GM18520 (cell line): ENCODE data around the gene YIF1B.

ENCODE experiments used
- ATAC-seq: cut with Tn5 transposase; IDR thresholded peaks from one replicate; pipeline ENCODE4 v1.9.1; 2021; ENCODE audit not compliant: unreplicated experiment

YIF1B gene

GRCh38 chr19:38306236-38306635 lies 9.5 kb downstream of the YIF1B start:
- no peak for ATAC-seq

DNA sequence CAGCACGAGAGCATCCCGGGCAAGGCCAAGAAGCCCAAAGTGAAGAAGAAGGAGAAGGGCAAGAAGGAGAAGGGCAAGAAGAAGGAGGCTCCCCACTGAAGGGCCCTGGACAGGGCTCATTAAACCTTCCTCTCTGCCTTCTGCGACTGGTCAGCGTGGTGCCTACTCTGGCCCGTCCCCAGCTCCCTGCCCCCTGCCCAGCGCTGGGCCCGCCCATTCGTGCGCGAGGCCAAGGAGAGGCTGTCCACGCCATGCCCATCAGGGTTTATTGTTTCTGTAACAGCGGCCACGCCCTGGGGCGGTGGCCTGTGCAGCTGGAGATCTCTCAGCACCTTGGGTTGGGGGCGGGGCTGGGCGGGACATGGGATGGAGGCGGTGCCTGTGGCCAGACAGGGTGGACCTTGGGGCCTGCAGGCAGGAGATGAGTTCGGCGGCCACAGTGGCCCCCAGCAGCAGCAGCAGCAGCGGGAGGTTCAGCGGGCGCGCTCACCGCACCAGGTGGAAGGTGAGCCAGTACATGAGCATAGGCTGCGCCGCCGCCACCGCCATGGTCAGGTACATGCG lies 10.8 kb downstream of the YIF1B start:
- no peak for ATAC-seq

GRCh38 chr19:38304352-38304865 lies 11.3 kb downstream of the YIF1B start:
- ATAC-seq, result no peak

GRCh38 chr19:38303517-38304351 lies 12.0 kb downstream of the YIF1B start, which contains the start of gene C19orf33:
Gene C19orf33, plus strand, starts transcription at chr19:38304251. Its CDS starts 11 bp downstream, at chr19:38304262.
- ATAC-seq, result no peak

DNA sequence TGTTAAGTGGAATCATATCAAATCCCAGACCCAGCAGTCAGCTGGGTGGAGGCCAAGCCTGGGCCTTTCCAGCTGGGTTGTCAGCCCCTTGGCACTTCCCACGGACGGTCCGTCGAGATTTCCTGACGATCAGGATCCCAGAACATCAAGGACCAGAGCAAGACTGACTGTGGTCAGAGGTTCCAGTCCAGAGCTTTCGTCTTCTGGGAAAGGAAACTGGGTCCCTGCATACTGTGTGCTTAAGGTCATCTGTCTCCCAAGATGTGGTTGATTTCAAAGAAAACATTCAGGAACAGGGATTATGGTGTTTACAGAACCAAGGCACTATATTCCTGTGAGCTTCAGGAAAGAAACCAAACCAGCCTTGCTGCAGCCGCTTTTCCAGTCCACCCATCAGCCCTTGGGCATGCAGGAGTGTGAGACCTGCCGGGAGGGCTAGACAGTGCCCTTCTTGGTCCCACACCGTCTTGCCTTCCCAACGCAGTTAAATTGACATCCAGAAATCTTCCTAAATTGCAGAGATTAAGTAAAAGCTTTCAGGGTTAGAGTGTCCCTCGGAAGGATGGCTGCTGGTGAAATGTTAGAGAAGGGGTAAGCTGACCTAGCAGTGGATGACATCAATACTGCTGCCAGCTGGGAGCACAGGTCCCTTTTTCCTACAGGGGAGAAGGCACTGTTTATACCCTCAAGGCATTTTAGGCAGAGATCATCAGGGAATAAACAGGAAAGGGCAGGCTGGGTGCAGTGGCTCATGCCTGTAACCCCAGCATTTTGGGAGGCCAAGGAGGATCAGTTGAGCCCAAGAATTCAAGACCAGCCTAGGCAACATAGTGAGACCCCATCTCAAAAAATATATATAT lies 16.7 kb downstream of the YIF1B start:
- no peak for ATAC-seq

- no peak for ATAC-seq
Observed at GRCh38 chr19:38294090-38294489, 21.7 kb downstream of the YIF1B start.

DNA sequence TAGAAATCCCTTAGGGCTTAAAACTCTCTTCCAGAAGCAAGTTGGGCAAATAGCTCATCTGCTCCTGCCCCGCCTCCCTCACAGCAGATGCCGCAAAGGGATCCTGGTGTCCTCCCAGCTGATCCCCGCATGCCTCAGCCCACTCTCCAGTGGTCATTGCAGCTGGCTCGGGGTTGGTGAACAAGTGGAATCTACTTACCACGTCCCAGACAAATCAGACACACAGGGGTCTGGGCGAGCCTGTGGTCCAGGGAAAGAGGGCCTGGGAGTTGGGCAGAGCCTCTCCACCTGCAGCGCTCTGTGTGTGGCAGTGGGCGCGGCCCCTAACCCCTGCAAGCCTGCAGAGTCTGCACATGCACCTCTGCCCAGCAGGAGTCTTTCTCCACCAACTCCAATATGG lies 22.5 kb downstream of the YIF1B start:
- ATAC-seq, result no peak

DNA sequence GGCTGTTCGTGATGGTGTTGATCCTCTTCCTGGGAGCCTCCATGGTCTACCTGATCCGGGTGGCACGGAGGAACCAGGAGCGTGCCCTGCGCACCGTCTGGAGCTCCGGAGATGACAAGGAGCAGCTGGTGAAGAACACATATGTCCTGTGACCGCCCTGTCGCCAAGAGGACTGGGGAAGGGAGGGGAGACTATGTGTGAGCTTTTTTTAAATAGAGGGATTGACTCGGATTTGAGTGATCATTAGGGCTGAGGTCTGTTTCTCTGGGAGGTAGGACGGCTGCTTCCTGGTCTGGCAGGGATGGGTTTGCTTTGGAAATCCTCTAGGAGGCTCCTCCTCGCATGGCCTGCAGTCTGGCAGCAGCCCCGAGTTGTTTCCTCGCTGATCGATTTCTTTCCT lies 23.9 kb downstream of the YIF1B start:
- ATAC-seq, result no peak

GRCh38 chr19:38290631-38291147 lies 25.1 kb downstream of the YIF1B start:
- ATAC-seq, result no peak

- no peak for ATAC-seq
Observed at GRCh38 chr19:38289955-38290354, 25.8 kb downstream of the YIF1B start.

DNA sequence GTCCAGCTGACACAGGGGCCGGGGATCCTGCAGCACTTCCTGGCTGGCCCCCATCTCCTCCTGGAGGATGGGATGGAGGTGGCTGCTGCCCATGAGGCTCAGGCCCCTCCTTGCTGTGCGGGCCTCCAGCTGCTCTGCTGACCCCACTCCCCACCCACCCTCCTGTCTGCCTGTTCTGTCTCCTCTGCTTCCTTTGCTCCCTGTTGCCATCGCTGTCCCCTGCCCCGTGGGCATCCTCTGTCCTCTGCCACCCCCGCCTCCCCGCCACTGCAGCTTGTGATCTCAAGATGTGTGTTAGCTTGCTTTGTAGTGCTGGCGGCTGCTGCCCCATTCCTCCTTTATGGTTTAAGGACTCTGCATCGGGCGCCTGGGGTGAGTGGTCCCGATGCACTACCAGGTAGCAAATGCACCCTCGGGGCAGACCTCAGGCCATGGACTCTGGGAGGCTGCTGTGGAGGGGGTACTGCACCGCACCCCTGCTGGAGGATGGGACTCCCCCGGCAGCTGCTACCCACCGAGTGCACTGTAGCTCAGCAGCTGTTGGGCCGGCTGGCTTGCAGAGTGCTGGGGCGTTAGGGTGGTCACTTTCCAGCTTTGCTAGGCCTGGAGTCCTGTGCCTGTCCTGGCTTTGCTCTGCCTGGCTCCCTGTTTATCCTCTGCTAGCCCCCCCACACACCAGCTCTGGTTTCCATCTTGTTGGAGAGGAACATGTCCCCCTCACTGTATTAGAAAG lies 27.5 kb downstream of the YIF1B start:
- no peak for ATAC-seq

GRCh38 chr19:38287604-38288003 lies 28.1 kb downstream of the YIF1B start:
- no peak for ATAC-seq

- no peak for ATAC-seq
Observed at GRCh38 chr19:38285567-38285966, 30.2 kb downstream of the YIF1B start.

GRCh38 chr19:38284422-38284821 lies 31.3 kb downstream of the YIF1B start:
- ATAC-seq, result no peak

GRCh38 chr19:38283271-38283670 lies 32.5 kb downstream of the YIF1B start:
- no peak for ATAC-seq

- ATAC-seq, result no peak
Observed at GRCh38 chr19:38281811-38282566, 33.8 kb downstream of the YIF1B start.

DNA sequence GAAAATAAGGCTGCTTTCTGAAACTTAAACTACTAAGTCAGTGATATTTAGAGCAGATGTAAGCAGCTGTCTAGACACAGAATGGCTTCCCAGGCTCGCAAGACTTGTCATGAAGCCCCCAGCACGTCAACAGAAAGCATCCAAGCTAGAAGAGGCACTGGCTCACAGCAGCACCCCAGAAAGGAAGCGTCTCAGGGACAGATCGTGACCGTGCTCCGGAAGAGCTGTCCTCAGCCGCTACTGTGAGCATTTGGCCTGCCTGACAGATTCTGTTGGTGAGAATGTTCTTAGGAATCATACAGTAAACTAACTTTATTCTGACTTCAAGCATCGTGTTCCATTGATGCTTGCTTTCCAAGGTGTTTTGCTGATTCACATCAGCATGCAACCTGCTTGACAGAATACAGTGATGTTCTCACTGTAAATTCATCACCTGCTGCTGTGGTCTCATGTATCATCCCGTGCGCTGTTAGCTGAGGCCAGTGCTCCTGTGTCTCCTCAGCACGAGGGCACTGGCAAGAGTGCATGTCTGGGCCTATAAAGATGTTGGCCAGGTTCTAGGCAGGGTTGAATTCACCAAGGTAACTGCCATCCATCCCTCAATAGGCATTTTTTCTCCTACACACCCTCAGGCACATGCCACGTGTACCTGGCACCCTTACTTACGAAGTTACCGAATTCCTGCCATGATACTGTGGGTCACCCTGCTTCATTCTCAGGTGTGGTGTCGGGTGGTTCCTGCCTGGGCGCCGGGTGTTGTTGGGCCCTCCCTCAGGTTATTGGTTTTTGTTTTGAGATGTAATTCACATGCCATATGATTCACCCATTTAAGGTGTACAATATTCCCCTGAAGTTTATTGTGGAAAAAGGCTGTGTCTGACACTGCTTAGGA lies 35.5 kb downstream of the YIF1B start:
- no peak for ATAC-seq

DNA sequence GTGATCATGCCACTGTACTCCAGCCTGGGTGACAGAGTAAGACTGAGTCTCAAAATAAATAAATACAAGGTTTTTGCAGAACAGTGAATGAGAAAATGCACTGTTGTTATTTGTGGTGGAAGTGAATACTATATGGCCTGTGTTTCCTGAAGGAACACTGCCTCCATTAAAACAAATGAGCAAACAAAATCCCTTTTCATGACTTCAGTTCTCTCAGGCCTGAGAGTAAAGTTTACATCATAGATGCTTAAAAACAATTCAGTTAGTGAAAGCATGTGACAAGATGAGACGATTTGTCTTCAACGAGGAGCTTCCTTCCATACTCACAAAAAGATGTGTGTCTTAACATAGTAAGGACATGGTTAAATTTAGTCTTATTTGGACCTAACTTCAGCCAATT lies 37.0 kb downstream of the YIF1B start:
- no peak for ATAC-seq
